ENCODE results near the gene STK32B.

STK32B gene

DNA sequence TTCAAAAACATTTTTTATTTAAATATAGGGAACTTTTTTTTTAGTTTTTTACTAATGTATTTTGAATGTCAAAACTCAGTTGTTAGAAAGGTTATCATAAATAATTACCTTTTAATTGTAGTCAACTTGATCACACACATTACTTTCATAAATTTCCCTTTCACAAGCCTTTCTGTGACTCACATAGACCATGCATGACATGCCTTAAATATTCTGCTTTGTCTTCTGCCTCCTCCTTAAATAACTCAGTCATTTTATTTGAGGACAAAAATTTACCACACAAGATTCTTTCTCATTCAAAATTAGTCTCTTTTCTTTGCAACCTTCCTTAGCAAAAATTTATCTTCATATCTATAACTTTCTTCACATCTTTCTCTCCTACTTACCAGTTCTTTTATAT, 437.1 kb downstream of the STK32B start:
- DNase-seq: no peak

- DNase-seq: no peak
Measured at GRCh38 chr4:5489260-5489659, 438.0 kb downstream of the STK32B start.

- no peak for DNase-seq
Measured at GRCh38 chr4:5497489-5497888, 446.2 kb downstream of the STK32B start.

GRCh38 chr4:5500165-5500564, 448.9 kb downstream of the STK32B start:
- no peak for DNase-seq

- DNase-seq: no peak
Measured at GRCh38 chr4:5503336-5503936, 452.2 kb downstream of the STK32B start.

DNA sequence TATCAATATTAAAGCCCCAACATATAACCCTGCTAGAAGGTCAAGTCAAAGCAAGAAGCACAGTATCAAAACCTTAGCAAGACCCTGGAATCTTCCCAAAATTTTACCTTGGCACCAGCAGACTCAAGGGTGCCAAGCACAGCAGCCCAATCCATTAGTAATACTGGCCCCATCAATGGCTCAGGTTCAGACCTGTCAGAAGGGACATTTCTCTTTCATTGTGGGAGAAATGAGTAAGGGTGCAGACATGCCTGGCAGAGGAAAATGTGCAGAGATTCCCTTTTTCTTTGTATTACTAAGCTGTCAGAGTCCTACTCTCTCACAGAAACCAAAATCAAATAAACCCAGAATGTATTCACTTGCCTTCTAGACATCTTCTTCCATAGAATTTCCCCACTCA, 453.2 kb downstream of the STK32B start:
- DNase-seq: no peak

- DNase-seq: no peak
Measured at GRCh38 chr4:5510504-5510903, 459.2 kb downstream of the STK32B start.

DNA sequence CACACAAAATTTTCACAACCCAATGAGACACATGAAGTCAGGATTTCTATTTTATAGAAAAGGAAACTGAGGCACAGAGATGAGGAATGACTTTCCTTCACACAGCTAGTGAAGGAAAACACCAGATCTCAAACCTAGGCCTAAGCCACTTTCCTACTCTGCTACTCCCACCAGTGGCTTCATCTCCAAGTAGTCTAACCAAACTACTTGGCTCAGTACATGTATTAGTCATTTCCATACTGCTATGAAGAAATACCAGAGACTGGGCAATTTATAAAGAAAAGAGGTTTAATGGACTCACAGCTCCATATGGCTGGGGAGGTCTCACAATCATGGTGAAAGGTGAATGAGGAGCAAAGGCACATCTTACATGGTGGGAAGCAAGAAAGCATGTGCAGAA, 460.5 kb downstream of the STK32B start:
- DNase-seq: no peak

- DNase-seq: no peak
Measured at GRCh38 chr4:5515646-5516045, 464.4 kb downstream of the STK32B start.

GRCh38 chr4:5517372-5517771, 466.1 kb downstream of the STK32B start:
- no peak for DNase-seq

- no peak for DNase-seq
Measured at GRCh38 chr4:5524446-5525299, 473.4 kb downstream of the STK32B start.

- no peak for DNase-seq
Measured at GRCh38 chr4:5526080-5526846, 475.0 kb downstream of the STK32B start.

DNA sequence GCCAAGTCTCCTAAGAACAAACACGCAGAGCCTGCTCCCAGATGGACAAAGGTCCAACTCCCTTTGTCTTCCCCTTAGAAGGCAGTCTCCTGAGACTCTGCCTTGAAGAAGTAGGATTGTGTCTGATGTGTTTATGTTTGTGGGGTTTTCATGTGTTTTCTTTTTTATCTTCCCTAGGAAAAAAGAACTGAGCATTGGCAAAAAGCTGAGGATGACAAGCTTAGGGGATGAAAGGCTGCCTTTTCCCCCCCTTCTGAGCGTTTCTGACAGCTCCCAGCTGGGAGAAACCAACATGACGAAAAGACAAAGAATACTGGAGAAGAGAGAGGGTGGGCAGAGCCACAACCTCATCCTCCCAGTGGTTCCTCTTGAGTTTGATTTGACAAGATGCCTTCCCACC, 475.9 kb downstream of the STK32B start:
- DNase-seq: no peak

DNA sequence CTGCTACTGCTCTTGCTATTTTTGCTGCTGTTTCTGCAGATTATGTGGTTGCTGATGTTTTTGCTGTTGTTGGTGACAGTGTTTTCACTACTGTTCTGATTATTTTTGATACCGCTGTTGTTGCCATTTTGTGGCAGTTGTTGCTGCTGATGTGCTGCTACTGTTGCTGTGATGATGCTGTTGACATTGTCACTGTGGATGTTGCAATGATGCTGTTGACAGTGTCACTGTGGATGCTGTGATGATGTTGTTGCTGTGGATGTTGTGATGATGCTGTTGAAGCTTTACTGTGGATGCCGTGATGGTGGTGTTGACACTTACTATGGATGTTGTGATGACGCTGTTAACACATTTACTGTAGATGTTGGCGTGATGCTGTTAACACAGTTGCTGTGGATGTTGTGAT, 476.8 kb downstream of the STK32B start:
- DNase-seq: no peak

DNA sequence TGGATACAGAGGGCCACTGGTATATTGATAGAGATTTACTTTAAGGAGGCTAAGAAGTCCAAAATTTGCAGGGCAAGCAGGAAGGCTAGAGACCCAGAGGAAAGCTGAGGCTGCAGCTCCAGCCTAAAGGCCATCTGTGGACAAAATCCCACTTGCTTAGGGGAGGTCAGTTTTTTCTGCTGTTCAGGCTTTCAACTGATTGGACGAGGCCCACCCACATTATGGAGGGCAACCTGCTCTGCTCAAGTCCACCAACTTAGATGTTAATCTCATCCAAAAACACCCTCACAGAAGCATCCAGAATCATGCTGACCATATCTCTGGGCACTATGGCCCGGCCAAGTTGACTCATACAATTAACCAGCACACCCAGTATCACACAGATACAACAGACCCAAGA, 480.8 kb downstream of the STK32B start:
- DNase-seq: no peak

DNA sequence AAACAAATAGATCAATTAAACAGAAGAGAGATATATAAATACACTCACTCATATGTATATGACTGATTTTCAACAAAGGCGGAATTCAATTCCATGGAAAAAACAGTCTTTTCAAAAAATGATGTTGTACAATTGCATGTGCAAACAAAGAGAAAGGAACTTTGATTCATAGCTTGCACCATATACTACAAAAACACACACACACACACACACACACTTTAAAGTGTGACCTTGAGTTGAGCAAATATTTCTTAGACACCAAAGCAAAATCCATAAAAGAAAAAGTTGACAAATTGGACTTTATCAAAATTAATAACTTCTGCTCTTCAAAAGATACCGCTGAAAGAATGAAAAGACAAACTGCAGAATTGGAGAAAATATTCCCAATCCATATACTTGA, 488.3 kb downstream of the STK32B start:
- DNase-seq: no peak

DNA sequence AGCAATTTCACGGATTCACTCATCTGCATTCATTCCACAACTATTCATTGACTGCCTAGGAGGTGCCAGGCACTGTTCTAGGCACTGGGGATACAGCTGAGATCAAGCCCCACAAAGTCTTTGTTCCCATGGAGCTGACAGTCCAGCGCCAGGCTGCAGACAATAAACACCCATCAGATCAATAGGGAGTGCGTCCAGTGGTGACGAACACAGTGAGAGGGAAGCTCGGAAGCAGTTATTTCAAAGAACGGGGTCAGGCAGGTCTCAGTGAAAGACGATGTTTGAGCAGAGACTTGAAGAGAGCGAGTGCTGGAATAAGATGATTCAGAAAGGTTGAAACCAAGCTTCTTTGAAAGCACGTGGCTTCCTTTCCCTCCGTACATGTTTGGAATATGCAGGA, 489.9 kb downstream of the STK32B start:
- no peak for DNase-seq

DNA sequence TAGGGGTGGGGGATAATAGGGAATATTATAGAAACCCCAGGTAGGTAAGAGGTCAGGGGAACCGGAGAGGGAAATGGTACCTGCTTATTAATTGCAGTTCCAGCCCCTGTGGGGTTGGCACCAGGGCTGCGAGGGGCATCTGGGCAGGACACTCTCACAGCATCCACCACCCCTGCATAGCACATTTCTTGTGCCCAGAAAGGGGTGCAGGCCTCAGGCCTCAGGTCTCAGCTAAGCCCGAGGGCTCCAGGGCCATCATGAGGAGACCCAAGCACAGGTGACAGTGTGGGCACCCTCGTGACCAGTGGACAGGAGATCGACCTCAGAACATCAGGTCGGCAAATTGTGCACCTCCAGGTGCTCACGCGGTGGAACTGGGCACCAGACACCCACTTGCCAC, 492.4 kb downstream of the STK32B start:
- no peak for DNase-seq

GRCh38 chr4:5544762-5545161, 493.5 kb downstream of the STK32B start:
- no peak for DNase-seq

DNA sequence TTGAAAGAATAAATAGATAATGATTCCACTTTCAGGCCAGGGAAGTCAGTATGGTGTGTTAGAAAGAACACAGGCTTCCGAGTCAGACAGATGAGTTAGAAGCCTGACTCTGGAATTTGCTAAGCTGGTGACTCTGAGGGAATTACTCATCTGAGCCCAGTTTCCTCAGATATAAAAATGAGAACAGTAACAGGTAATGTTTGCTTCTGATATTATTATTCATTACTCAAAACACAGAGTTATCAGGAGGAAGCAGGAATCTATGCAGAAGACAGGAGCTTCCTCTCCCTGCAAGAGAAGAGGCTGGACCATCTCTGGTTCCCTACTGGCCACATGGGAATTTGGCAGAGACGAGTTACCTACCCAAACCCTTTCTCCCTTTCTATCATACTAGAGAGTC, 494.0 kb downstream of the STK32B start:
- no peak for DNase-seq

- DNase-seq: no peak
Measured at GRCh38 chr4:5547651-5548249, 496.5 kb downstream of the STK32B start.

Data from CD4-positive, alpha-beta T cell treated with Interleukin-15 for 1 hour (primary cell).